ENCODE results near the gene MANF.

The MANF gene

DNA sequence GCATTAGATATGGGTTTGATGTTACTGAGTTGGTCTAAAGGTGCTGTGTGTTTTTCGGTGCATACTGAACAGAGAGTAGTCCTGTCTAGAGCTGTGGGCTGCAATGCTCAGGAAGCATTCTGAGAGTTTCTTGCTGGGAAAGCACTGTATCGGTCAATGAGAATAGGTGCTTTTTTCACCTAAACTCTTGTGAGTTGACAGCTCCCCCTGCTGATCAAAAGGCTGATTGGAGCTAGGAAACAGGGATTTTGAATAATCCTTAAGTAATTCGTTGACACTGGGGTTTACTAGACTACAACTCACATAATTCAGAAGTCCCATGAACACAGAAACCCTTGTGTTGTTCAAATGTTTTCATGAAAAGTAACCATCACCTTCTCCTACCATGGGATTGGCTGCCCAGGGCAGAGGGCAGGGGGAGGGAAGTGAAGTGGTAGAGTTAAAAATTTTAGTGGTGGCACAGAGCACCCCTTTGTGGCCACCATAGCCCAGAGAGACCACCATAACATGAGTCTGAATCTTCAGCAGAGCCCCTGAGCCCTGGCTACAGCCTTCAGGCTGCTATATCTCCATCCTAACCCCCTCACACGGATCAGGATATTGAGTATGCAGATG is 13.0 kb upstream of the MANF start:
- no peaks in the 10 kb centered on the region for H3K4me1 ChIP-seq (ENCODE audit: control insufficient read depth in 1 of 2, insufficient read depth in 2 of 2, low read length in 2 of 2)
- no peak overlapping the region for H3K27ac ChIP-seq (ENCODE audit: low read depth, low read length)
- H3K9ac ChIP-seq (ENCODE audit: low read depth in 1 of 2, low read length in 2 of 2): no peak overlapping the region
- no peaks in the 10 kb centered on the region for H3K9me3 ChIP-seq (ENCODE audit: control insufficient read depth in 1 of 2, low read length in 2 of 2)
- H3K36me3 ChIP-seq (ENCODE audit: control insufficient read depth in 1 of 2, insufficient read depth in 2 of 2, low read length in 2 of 2): no peaks in the 10 kb centered on the region
- H3K4me3 ChIP-seq (ENCODE audit: low read depth in 1 of 2, low read length in 2 of 2): no peak overlapping the region
- H3K27me3 ChIP-seq (ENCODE audit: control insufficient read depth in 1 of 2, insufficient read depth in 2 of 2, low read length in 2 of 2): peaks cover 0 to 17% of the 10 kb centered on the region in 2 donors

DNA sequence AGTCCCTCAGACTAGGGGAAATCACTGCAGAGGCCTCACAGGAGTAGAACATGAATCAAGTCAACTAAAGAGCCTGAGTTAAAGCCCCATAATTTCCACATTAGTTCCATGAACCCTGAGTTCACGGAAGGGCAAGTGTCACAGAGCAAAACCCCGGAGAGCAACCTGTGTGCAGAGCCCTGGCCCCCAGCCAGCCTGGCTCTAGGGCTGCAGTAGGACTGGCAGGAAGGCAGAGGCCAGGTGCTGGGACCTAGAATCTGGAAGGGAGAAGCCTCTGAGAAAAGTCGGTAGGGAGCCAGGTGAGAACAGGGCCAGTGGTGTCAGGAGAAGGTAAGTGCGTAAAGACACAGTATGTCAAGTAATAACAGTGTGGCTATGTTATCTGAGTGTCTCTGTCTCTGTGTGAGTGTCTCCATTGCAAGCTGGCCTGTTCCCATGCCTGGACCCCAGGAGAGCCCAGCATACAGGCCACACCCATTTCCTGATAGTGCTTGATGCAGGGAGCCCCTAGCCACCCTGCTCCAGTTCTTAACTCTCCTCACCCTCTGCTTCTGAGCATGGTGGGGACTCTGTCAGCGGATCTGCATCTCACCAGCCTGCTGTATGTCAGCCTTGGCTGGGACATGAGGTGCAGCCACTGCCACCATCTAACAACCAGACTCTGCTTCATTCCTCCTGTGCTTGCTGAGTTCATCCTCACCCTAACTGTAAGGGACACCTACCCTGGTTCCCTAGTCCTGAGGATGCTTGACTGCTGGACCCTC is 11.3 kb upstream of the MANF start:
- no peaks in the 10 kb centered on the region for H3K4me1 ChIP-seq (ENCODE audit: control insufficient read depth in 1 of 2, insufficient read depth in 2 of 2, low read length in 2 of 2)
- H3K9me3 ChIP-seq (ENCODE audit: control insufficient read depth in 1 of 2, low read length in 2 of 2): no peaks in the 10 kb centered on the region
- no peak overlapping the region for H3K27ac ChIP-seq (ENCODE audit: low read depth, low read length)
- peaks cover 0 to 15% of the 10 kb centered on the region in 2 donors for H3K27me3 ChIP-seq (ENCODE audit: control insufficient read depth in 1 of 2, insufficient read depth in 2 of 2, low read length in 2 of 2)
- no peak overlapping the region for H3K9ac ChIP-seq (ENCODE audit: low read depth in 1 of 2, low read length in 2 of 2)
- H3K36me3 ChIP-seq (ENCODE audit: control insufficient read depth in 1 of 2, insufficient read depth in 2 of 2, low read length in 2 of 2): no peaks in the 10 kb centered on the region
- H3K4me3 ChIP-seq (ENCODE audit: low read depth in 1 of 2, low read length in 2 of 2): no peak overlapping the region

GRCh38 chr3:51374456-51374855 is 10.6 kb upstream of the MANF start:
- H3K36me3 ChIP-seq (ENCODE audit: control insufficient read depth in 1 of 2, insufficient read depth in 2 of 2, low read length in 2 of 2): no peaks in the 10 kb centered on the region
- H3K4me1 ChIP-seq (ENCODE audit: control insufficient read depth in 1 of 2, insufficient read depth in 2 of 2, low read length in 2 of 2): no peaks in the 10 kb centered on the region
- H3K27me3 ChIP-seq (ENCODE audit: control insufficient read depth in 1 of 2, insufficient read depth in 2 of 2, low read length in 2 of 2): peaks cover 0 to 15% of the 10 kb centered on the region in 2 donors
- no peak overlapping the region for H3K9ac ChIP-seq (ENCODE audit: low read depth in 1 of 2, low read length in 2 of 2)
- no peak overlapping the region for H3K27ac ChIP-seq (ENCODE audit: low read depth, low read length)
- no peak overlapping the region for H3K4me3 ChIP-seq (ENCODE audit: low read depth in 1 of 2, low read length in 2 of 2)
- no peaks in the 10 kb centered on the region for H3K9me3 ChIP-seq (ENCODE audit: control insufficient read depth in 1 of 2, low read length in 2 of 2)

DNA sequence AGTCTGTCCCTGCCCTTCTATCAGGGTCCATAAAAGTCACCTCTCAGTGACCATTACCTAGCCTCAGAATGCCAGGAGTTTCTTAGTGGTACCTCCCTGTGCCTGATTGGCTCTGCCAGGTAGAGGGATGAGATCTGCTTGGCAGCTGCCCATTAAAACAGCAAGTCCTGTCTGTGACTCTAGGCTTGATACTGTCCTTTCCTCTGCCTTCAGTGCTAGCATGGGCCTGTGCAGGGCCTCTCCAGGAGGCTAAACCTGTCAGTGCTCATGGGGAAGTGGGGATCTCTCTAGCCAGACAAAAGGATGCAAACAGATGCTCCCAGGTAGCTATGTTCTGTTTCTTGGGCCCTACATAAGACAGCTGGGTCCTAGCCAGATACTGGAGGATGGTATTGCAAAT is 10.0 kb upstream of the MANF start:
- Histone ChIP-seq H3K27me3 (ENCODE audit: control insufficient read depth in 1 of 2, insufficient read depth in 2 of 2, low read length in 2 of 2) (peaks cover 0 to 15% of the 10 kb centered on the region in 2 donors), H3K4me1 (ENCODE audit: control insufficient read depth in 1 of 2, insufficient read depth in 2 of 2, low read length in 2 of 2) (no peaks in the 10 kb centered on the region), H3K4me3 (ENCODE audit: low read depth in 1 of 2, low read length in 2 of 2) (no peak overlapping the region), H3K27ac (ENCODE audit: low read depth, low read length) (no peak overlapping the region), H3K9ac (ENCODE audit: low read depth in 1 of 2, low read length in 2 of 2) (no peak overlapping the region), H3K9me3 (ENCODE audit: control insufficient read depth in 1 of 2, low read length in 2 of 2) (no peaks in the 10 kb centered on the region), H3K36me3 (ENCODE audit: control insufficient read depth in 1 of 2, insufficient read depth in 2 of 2, low read length in 2 of 2) (no peaks in the 10 kb centered on the region)

GRCh38 chr3:51375571-51375970 is 9.5 kb upstream of the MANF start:
- Histone ChIP-seq H3K27me3 (ENCODE audit: control insufficient read depth in 1 of 2, insufficient read depth in 2 of 2, low read length in 2 of 2) (peaks cover 0 to 15% of the 10 kb centered on the region in 2 donors), H3K27ac (ENCODE audit: low read depth, low read length) (no peak overlapping the region), H3K9me3 (ENCODE audit: control insufficient read depth in 1 of 2, low read length in 2 of 2) (no peaks in the 10 kb centered on the region), H3K36me3 (ENCODE audit: control insufficient read depth in 1 of 2, insufficient read depth in 2 of 2, low read length in 2 of 2) (no peaks in the 10 kb centered on the region), H3K4me1 (ENCODE audit: control insufficient read depth in 1 of 2, insufficient read depth in 2 of 2, low read length in 2 of 2) (no peaks in the 10 kb centered on the region), H3K4me3 (ENCODE audit: low read depth in 1 of 2, low read length in 2 of 2) (no peak overlapping the region), H3K9ac (ENCODE audit: low read depth in 1 of 2, low read length in 2 of 2) (no peak overlapping the region)

GRCh38 chr3:51378065-51378464 is 7.0 kb upstream of the MANF start:
- Histone ChIP-seq H3K9me3 (ENCODE audit: control insufficient read depth in 1 of 2, low read length in 2 of 2) (no peaks in the 10 kb centered on the region), H3K9ac (ENCODE audit: low read depth in 1 of 2, low read length in 2 of 2) (no peak overlapping the region), H3K4me3 (ENCODE audit: low read depth in 1 of 2, low read length in 2 of 2) (no peak overlapping the region), H3K27ac (ENCODE audit: low read depth, low read length) (no peak overlapping the region), H3K36me3 (ENCODE audit: control insufficient read depth in 1 of 2, insufficient read depth in 2 of 2, low read length in 2 of 2) (no peaks in the 10 kb centered on the region), H3K4me1 (ENCODE audit: control insufficient read depth in 1 of 2, insufficient read depth in 2 of 2, low read length in 2 of 2) (no peaks in the 10 kb centered on the region), H3K27me3 (ENCODE audit: control insufficient read depth in 1 of 2, insufficient read depth in 2 of 2, low read length in 2 of 2) (peaks cover 0 to 15% of the 10 kb centered on the region in 2 donors)

DNA sequence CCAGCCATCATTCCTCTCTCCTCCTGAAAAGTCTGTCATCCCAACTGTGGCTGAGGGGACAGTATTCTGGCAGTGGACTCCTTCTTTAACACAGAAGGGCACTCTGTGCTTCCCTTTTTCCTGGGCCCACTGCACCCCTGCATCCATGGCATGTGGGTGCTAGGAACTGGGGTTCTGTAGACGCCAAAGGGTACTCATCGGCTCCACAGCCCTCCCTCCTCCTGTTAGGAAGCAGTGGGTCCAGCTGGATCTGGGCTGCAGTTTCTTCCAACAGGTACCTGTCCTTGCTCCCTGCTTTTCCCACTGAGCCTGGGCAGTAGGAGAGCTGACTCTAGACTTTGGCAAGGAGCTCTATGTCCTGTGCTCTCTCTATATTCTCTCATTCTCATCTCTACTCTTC is 6.4 kb upstream of the MANF start:
- Histone ChIP-seq H3K27me3 (ENCODE audit: control insufficient read depth in 1 of 2, insufficient read depth in 2 of 2, low read length in 2 of 2) (peaks cover 0 to 9% of the 10 kb centered on the region in 2 donors), H3K36me3 (ENCODE audit: control insufficient read depth in 1 of 2, insufficient read depth in 2 of 2, low read length in 2 of 2) (no peaks in the 10 kb centered on the region), H3K9ac (ENCODE audit: low read depth in 1 of 2, low read length in 2 of 2) (no peak overlapping the region), H3K27ac (ENCODE audit: low read depth, low read length) (no peak overlapping the region), H3K4me1 (ENCODE audit: control insufficient read depth in 1 of 2, insufficient read depth in 2 of 2, low read length in 2 of 2) (peaks cover 4% of the 10 kb centered on the region in 2 donors), H3K9me3 (ENCODE audit: control insufficient read depth in 1 of 2, low read length in 2 of 2) (no peaks in the 10 kb centered on the region), H3K4me3 (ENCODE audit: low read depth in 1 of 2, low read length in 2 of 2) (no peak overlapping the region)

DNA sequence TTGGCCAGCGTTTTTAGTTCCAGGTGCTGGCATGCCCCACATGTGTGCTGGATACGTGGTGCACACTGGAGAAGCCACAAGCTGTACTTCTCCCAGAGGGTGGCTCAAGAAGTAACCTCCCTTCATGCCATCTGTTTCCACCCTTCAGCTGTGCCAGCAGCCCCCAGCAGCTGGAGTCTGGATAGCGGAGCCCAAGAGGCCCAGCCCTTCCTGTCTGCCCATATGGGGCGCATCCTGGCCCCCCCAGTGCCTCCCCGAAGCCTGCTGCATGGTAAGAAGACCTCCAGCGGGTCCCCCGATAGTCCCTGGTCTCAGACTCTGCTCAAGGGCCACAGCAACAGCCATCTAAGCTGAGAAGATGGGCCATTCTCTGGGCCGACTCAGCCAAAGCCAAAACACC is 5.8 kb upstream of the MANF start:
- H3K4me1 ChIP-seq (ENCODE audit: control insufficient read depth in 1 of 2, insufficient read depth in 2 of 2, low read length in 2 of 2): peaks cover 9% of the 10 kb centered on the region in 2 donors
- no peaks in the 10 kb centered on the region for H3K36me3 ChIP-seq (ENCODE audit: control insufficient read depth in 1 of 2, insufficient read depth in 2 of 2, low read length in 2 of 2)
- no peak overlapping the region for H3K27ac ChIP-seq (ENCODE audit: low read depth, low read length)
- H3K9ac ChIP-seq (ENCODE audit: low read depth in 1 of 2, low read length in 2 of 2): no peak overlapping the region
- H3K9me3 ChIP-seq (ENCODE audit: control insufficient read depth in 1 of 2, low read length in 2 of 2): no peaks in the 10 kb centered on the region
- peaks cover 0 to 3% of the 10 kb centered on the region in 2 donors for H3K27me3 ChIP-seq (ENCODE audit: control insufficient read depth in 1 of 2, insufficient read depth in 2 of 2, low read length in 2 of 2)
- no peak overlapping the region for H3K4me3 ChIP-seq (ENCODE audit: low read depth in 1 of 2, low read length in 2 of 2)

DNA sequence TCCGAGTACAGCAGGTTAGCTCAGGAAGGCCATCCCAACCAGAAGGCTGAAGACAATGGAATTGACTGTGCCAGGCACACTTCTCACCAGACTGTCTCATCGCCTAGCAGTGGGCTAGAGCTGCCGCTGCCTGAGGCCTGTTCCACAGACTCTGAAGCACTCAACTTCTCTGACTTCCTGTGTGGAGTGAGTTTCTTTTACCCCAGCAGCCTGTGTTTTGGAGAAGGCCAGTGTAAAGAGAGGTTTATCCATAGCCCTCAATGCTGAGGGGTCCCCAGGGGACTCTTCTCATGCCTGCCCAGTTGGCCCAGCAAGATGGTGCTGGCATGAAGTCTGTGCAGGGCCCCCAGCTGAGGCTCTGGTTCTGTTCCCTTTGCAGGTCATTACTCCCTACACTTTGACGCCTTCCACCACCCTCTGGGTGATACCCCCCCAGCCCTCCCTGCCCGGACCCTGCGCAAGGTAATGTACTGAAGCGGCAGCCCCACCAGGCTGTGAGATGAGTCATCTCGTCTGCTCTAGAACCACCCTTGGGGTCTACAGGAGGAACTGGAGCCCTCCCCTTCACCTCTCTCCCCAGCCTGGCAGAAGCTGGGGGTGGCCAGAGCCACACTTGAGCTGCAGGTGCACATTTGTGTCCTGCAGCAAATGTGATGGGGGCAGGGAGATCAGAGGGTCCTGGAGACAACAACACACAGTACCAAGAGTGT is 5.2 kb upstream of the MANF start:
- H3K4me3 ChIP-seq (ENCODE audit: low read depth in 1 of 2, low read length in 2 of 2): no peak overlapping the region
- peaks cover 0 to 2% of the 10 kb centered on the region in 2 donors for H3K27me3 ChIP-seq (ENCODE audit: control insufficient read depth in 1 of 2, insufficient read depth in 2 of 2, low read length in 2 of 2)
- no peak overlapping the region for H3K27ac ChIP-seq (ENCODE audit: low read depth, low read length)
- H3K36me3 ChIP-seq (ENCODE audit: control insufficient read depth in 1 of 2, insufficient read depth in 2 of 2, low read length in 2 of 2): no peaks in the 10 kb centered on the region
- peaks cover 9% of the 10 kb centered on the region in 2 donors for H3K4me1 ChIP-seq (ENCODE audit: control insufficient read depth in 1 of 2, insufficient read depth in 2 of 2, low read length in 2 of 2)
- no peak overlapping the region for H3K9ac ChIP-seq (ENCODE audit: low read depth in 1 of 2, low read length in 2 of 2)
- no peaks in the 10 kb centered on the region for H3K9me3 ChIP-seq (ENCODE audit: control insufficient read depth in 1 of 2, low read length in 2 of 2)

Data from duodenal mucosa (tissue), 2 donors.